ENCODE measurements around the gene SPPL3.
A peak's percentile ranks its signal among the peaks of the same experiment; 100 is the strongest.

Gene SPPL3

GRCh38 chr12:120936197-120936596, 32.0 kb upstream of the SPPL3 start:
- Histone ChIP-seq H3K27ac (no peak overlapping the region), H3K9me3 (no peaks in the 10 kb centered on the region), H3K4me1 (no peaks in the 10 kb centered on the region), H3K4me3 (no peak overlapping the region), H3K36me3 (no peaks in the 10 kb centered on the region), H3K27me3 (peaks cover 0 to 17% of the 10 kb centered on the region in 2 donors)
- peak; percentile 36 to 66 for DNase-seq
- intact Hi-C loops (cut with DNase I; ENCODE audit: low total_unique reads), result no loop called here
- no peak for TF ChIP-seq CTCF (IDR thresholded peaks at IDR 0.05)

GRCh38 chr12:120933786-120934185, 29.6 kb upstream of the SPPL3 start:
- peaks cover 0 to 17% of the 10 kb centered on the region in 2 donors for H3K27me3 ChIP-seq
- no peak overlapping the region for H3K27ac ChIP-seq
- intact Hi-C loops (cut with DNase I; ENCODE audit: low total_unique reads), result no loop called here
- no peaks in the 10 kb centered on the region for H3K9me3 ChIP-seq
- no peaks in the 10 kb centered on the region for H3K4me1 ChIP-seq
- no peaks in the 10 kb centered on the region for H3K36me3 ChIP-seq
- no peak for TF ChIP-seq CTCF (IDR thresholded peaks at IDR 0.05)
- H3K4me3 ChIP-seq, result no peak overlapping the region
- no peak for DNase-seq

DNA sequence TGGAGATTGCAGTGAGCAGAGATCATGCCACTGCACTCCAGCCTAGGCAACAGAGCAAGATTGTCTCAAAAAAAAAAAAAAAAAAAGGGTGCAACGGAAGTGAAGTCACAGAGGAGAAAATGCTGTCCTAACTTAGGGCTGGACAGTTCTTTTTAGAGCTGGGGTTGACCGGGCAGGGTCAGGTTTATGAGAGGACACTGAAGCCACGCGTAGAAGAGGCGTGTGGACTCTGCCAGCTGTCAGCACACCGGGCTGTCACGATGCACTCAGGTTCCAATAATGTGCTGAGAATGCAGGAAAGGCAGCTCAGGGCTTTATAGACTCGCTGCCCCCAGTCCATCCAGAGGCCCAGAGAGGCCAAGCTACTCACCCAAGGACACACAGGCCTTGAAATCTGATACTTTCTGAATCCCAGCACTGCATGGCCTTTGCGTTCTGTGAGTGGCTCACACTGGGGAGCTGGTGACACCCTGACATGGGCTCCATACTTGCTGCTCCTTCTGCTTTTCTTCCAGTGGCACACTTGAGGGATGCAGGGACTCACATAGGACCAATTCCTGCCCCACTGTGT, 28.9 kb upstream of the SPPL3 start:
- no peak for DNase-seq
- Histone ChIP-seq H3K36me3 (no peaks in the 10 kb centered on the region), H3K4me1 (no peaks in the 10 kb centered on the region), H3K4me3 (no peak overlapping the region), H3K27ac (no peak overlapping the region), H3K27me3 (peaks cover 0 to 11% of the 10 kb centered on the region in 2 donors), H3K9me3 (no peaks in the 10 kb centered on the region)
- intact Hi-C loops (cut with DNase I; ENCODE audit: low total_unique reads), result no loop called here
- no peak for TF ChIP-seq CTCF (IDR thresholded peaks at IDR 0.05)

DNA sequence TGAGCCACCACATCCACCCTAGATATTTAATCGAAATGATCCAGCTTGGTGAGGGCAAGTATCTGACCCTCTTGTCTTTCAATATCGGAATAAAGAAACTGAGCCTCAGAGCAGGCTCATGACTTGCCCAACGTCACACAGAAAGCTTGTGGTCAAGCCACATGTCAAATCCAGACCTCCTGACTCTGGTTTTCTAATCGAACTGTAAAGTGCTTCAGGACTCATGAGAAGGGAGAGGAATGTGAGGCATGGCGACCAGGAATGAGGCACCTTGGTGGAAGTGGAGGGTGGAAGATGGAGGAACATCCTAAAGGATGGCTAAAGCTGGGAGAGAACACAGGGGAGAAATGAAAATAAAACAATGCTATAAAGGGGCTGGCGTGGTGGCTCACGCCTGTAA, 27.9 kb upstream of the SPPL3 start:
- Histone ChIP-seq H3K9me3 (no peaks in the 10 kb centered on the region), H3K27me3 (peaks cover 0 to 3% of the 10 kb centered on the region in 2 donors), H3K27ac (no peak overlapping the region), H3K4me1 (no peaks in the 10 kb centered on the region), H3K36me3 (no peaks in the 10 kb centered on the region), H3K4me3 (no peak overlapping the region)
- DNase-seq, result no peak
- intact Hi-C loops (cut with DNase I; ENCODE audit: low total_unique reads), result no loop called here
- no peak for TF ChIP-seq CTCF (IDR thresholded peaks at IDR 0.05)

GRCh38 chr12:120930032-120930431, 25.9 kb upstream of the SPPL3 start:
- Histone ChIP-seq H3K27ac (no peak overlapping the region), H3K27me3 (no peaks in the 10 kb centered on the region), H3K9me3 (no peaks in the 10 kb centered on the region), H3K36me3 (no peaks in the 10 kb centered on the region), H3K4me3 (no peak overlapping the region), H3K4me1 (no peaks in the 10 kb centered on the region)
- no peak for DNase-seq
- TF ChIP-seq CTCF (IDR thresholded peaks at IDR 0.05), result no peak
- intact Hi-C loops (cut with DNase I; ENCODE audit: low total_unique reads), result no loop called here

Data from tibial artery (tissue), 4 donors.